Activated naive CD8-positive, alpha-beta T cell (primary cell): ENCODE data around the gene SLC44A4.
"Not testable (repeated sequence)": the region's sequence is repeated elsewhere in the genome, so short reads cannot be mapped to it uniquely, and the experiment has no call there.

ENCODE experiments used
- H3K27ac Mint-ChIP-seq: one replicate; pipeline ENCODE4 v1.8.0; 2021; ENCODE audit warnings: mixed read lengths
- H3K27me3 Mint-ChIP-seq: one replicate; pipeline ENCODE4 v1.8.0; 2021; ENCODE audit warnings: mixed read lengths
- H3K36me3 Mint-ChIP-seq: one replicate; pipeline ENCODE4 v1.8.0; 2021; ENCODE audit warnings: mixed read lengths
- H3K4me1 Mint-ChIP-seq: one replicate; pipeline ENCODE4 v1.8.0; 2021; ENCODE audit warnings: low read depth, mixed read lengths
- H3K4me3 Mint-ChIP-seq: one replicate; pipeline ENCODE4 v1.8.0; 2021; ENCODE audit warnings: mild to moderate bottlenecking, mixed read lengths
- H3K9me3 Mint-ChIP-seq: one replicate; pipeline ENCODE4 v1.8.0; 2021; ENCODE audit warnings: low read depth, mixed read lengths

Gene SLC44A4

GRCh38 chr6:31907158-31907813 is 28.5 kb upstream of the SLC44A4 start:
- H3K27ac Mint-ChIP-seq: no peak overlapping the region
- no peaks in the 10 kb centered on the region for H3K36me3 Mint-ChIP-seq
- peaks cover 12% of the 10 kb centered on the region for H3K4me1 Mint-ChIP-seq
- no peaks in the 10 kb centered on the region for H3K9me3 Mint-ChIP-seq
- no peak overlapping the region for H3K4me3 Mint-ChIP-seq
- H3K27me3 Mint-ChIP-seq: peaks cover under 1% of the 10 kb centered on the region

- not testable (repeated sequence) for H3K27ac Mint-ChIP-seq, H3K4me3 Mint-ChIP-seq, H3K27me3 Mint-ChIP-seq, H3K36me3 Mint-ChIP-seq, H3K9me3 Mint-ChIP-seq
- peaks cover 12% of the 10 kb centered on the region for H3K4me1 Mint-ChIP-seq
These were observed 27.9 kb upstream of the SLC44A4 start for GRCh38 chr6:31906727-31907126.

GRCh38 chr6:31906122-31906521 is 27.3 kb upstream of the SLC44A4 start:
- Mint-ChIP-seq H3K4me1 (peaks cover 14% of the 10 kb centered on the region), H3K27ac (no peak overlapping the region), H3K27me3 (no peaks in the 10 kb centered on the region), H3K36me3 (no peaks in the 10 kb centered on the region), H3K4me3 (no peak overlapping the region), H3K9me3 (no peaks in the 10 kb centered on the region)

- H3K36me3 Mint-ChIP-seq: no peaks in the 10 kb centered on the region
- H3K4me1 Mint-ChIP-seq: peaks cover 12% of the 10 kb centered on the region
- no peak overlapping the region for H3K27ac Mint-ChIP-seq
- no peaks in the 10 kb centered on the region for H3K27me3 Mint-ChIP-seq
- H3K9me3 Mint-ChIP-seq: no peaks in the 10 kb centered on the region
- no peak overlapping the region for H3K4me3 Mint-ChIP-seq
These were observed 26.2 kb upstream of the SLC44A4 start for GRCh38 chr6:31905041-31905440.

GRCh38 chr6:31903957-31904356 is 25.2 kb upstream of the SLC44A4 start:
- Mint-ChIP-seq H3K4me1 (peaks cover 21% of the 10 kb centered on the region), H3K9me3 (no peaks in the 10 kb centered on the region), H3K27me3 (no peaks in the 10 kb centered on the region), H3K4me3 (no peak overlapping the region), H3K27ac (no peak overlapping the region), H3K36me3 (no peaks in the 10 kb centered on the region)

- Mint-ChIP-seq H3K27me3 (no peaks in the 10 kb centered on the region), H3K4me3 (peak within 1 kb of the TSS; percentile 88), H3K27ac (peak within 1 kb of the TSS; percentile 84), H3K36me3 (no peaks in the 10 kb centered on the region), H3K9me3 (no peaks in the 10 kb centered on the region), H3K4me1 (peaks cover 27% of the 10 kb centered on the region)
These were observed 23.3 kb upstream of the SLC44A4 start, which contains the start of gene ZBTB12 for GRCh38 chr6:31901953-31902643. TSS of gene ZBTB12 (minus strand) at chr6:31902086. CDS start at chr6:31901305, 781 bp downstream.

GRCh38 chr6:31901415-31901952 is 22.7 kb upstream of the SLC44A4 start:
- H3K4me3 Mint-ChIP-seq: peak overlapping the region; percentile 53
- H3K27ac Mint-ChIP-seq: peak overlapping the region; percentile 66
- peaks cover 28% of the 10 kb centered on the region for H3K4me1 Mint-ChIP-seq
- H3K36me3 Mint-ChIP-seq: no peaks in the 10 kb centered on the region
- no peaks in the 10 kb centered on the region for H3K27me3 Mint-ChIP-seq
- no peaks in the 10 kb centered on the region for H3K9me3 Mint-ChIP-seq

- Mint-ChIP-seq H3K27ac (no peak overlapping the region), H3K36me3 (no peaks in the 10 kb centered on the region), H3K4me1 (peaks cover 32% of the 10 kb centered on the region), H3K27me3 (no peaks in the 10 kb centered on the region), H3K9me3 (no peaks in the 10 kb centered on the region), H3K4me3 (peak overlapping the region; percentile 53)
These were observed 22.2 kb upstream of the SLC44A4 start for GRCh38 chr6:31900917-31901414.

GRCh38 chr6:31899882-31900722 is 21.3 kb upstream of the SLC44A4 start:
- Mint-ChIP-seq H3K36me3 (no peaks in the 10 kb centered on the region), H3K27me3 (no peaks in the 10 kb centered on the region), H3K4me1 (peaks cover 36% of the 10 kb centered on the region), H3K27ac (no peak overlapping the region), H3K9me3 (no peaks in the 10 kb centered on the region), H3K4me3 (peak overlapping the region; percentile 76)

- Mint-ChIP-seq H3K4me1 (peaks cover 36% of the 10 kb centered on the region), H3K27me3 (no peaks in the 10 kb centered on the region), H3K27ac (peak overlapping the region; percentile 70), H3K36me3 (no peaks in the 10 kb centered on the region), H3K9me3 (no peaks in the 10 kb centered on the region), H3K4me3 (peak overlapping the region; percentile 76)
These were observed 20.4 kb upstream of the SLC44A4 start for GRCh38 chr6:31899215-31899614.

- Mint-ChIP-seq H3K4me1 (peaks cover 38% of the 10 kb centered on the region), H3K27ac (peak overlapping the region; percentile 98), H3K27me3 (no peaks in the 10 kb centered on the region), H3K4me3 (peak overlapping the region; percentile 96), H3K36me3 (no peaks in the 10 kb centered on the region), H3K9me3 (no peaks in the 10 kb centered on the region)
These were observed 19.7 kb upstream of the SLC44A4 start for GRCh38 chr6:31898383-31899011.

- H3K27me3 Mint-ChIP-seq: no peaks in the 10 kb centered on the region
- H3K27ac Mint-ChIP-seq: peak within 1 kb of the TSS; percentile 98
- H3K36me3 Mint-ChIP-seq: no peaks in the 10 kb centered on the region
- H3K4me1 Mint-ChIP-seq: peaks cover 36% of the 10 kb centered on the region
- peak within 1 kb of the TSS; percentile 96 for H3K4me3 Mint-ChIP-seq
- no peaks in the 10 kb centered on the region for H3K9me3 Mint-ChIP-seq
These were observed 19.0 kb upstream of the SLC44A4 start, which contains the start of gene EHMT2 for GRCh38 chr6:31897612-31898382. TSS of gene EHMT2 (minus strand) at chr6:31897698. CDS start at chr6:31897677, 21 bp downstream.

- Mint-ChIP-seq H3K27me3 (no peaks in the 10 kb centered on the region), H3K27ac (peak overlapping the region; percentile 86), H3K4me3 (peak overlapping the region; percentile 86), H3K4me1 (peaks cover 31% of the 10 kb centered on the region), H3K36me3 (no peaks in the 10 kb centered on the region), H3K9me3 (no peaks in the 10 kb centered on the region)
These were observed 18.2 kb upstream of the SLC44A4 start for GRCh38 chr6:31896856-31897611.
